SK-N-MC (cell line): ENCODE results near the gene CETP.
"Not testable (repeated sequence)": the region's sequence is repeated elsewhere in the genome, so short reads cannot be mapped to it uniquely, and the experiment has no call there.

Experiments used
- DNase-seq: peaks from one replicate; pipeline ENCODE4 v3.0.0-alpha.2; 2011; ENCODE audit warnings: low read depth, low spot score
- H3K27ac ChIP-seq: fragments of 200-600 bp; sonication (generic); 2 replicates; pipeline ENCODE4 v1.5.1; 2016; ENCODE audit warnings: mixed run types
- H3K36me3 ChIP-seq: fragments of 200-600 bp; sonication (generic); 2 replicates; pipeline ENCODE4 v1.6.1; 2017; ENCODE audit warnings: antibody characterized with exemption, low read length, mixed read lengths; ENCODE audit not compliant: insufficient read depth
- H3K4me3 ChIP-seq: fragments of 200-600 bp; sonication (generic); 2 replicates; pipeline ENCODE4 v1.5.1; 2016
- H3K9ac ChIP-seq: fragments of 200-600 bp; sonication (generic); 2 replicates; pipeline ENCODE4 v1.8.0; 2017; ENCODE audit warnings: mixed run types, mixed read lengths; ENCODE audit not compliant: insufficient read length
- H3K9me3 ChIP-seq: fragments of 200-600 bp; sonication (generic); 2 replicates; pipeline ENCODE4 v1.6.1; 2017; ENCODE audit warnings: low read depth, mild to moderate bottlenecking, antibody characterized with exemption, low read length, moderate library complexity, mixed read lengths
- EZH2 ChIP-seq: fragments of 200-600 bp; sonication (generic); IDR thresholded peaks from one replicate; pipeline ENCODE4 v1.6.1; 2017; ENCODE audit warnings: antibody characterized with exemption
- FOXP2 ChIP-seq: optimal IDR thresholded peaks from 2 replicates; pipeline ENCODE3; 2011; ENCODE audit warnings: mild to moderate bottlenecking, moderate library complexity; ENCODE audit not compliant: insufficient read depth; ENCODE audit errors: extremely low read length, control extremely low read depth
- POLR2AphosphoS5 ChIP-seq: IDR thresholded peaks from 2 replicates; pipeline ENCODE4 v1.6.1; 2012; ENCODE audit warnings: mild to moderate bottlenecking, low read depth, low read length, borderline replicate concordance

Gene CETP

DNA sequence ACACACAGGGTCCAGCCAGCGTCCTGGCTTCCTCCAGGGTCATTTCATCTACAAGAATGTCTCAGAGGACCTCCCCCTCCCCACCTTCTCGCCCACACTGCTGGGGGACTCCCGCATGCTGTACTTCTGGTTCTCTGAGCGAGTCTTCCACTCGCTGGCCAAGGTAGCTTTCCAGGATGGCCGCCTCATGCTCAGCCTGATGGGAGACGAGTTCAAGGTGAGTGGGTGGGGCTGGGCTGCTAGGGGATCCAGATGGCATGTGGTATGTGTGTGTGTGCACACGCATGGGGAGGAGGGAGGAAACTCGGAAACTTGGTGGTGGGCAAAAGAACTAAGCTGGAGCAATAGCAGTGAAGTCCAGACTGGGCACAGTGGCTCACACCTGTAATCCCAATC is 11.5 kb downstream of the CETP start:
- no peak overlapping the region for H3K9ac ChIP-seq
- DNase-seq = no peak
- TF ChIP-seq POLR2AphosphoS5 = no peak
- TF ChIP-seq EZH2 = no peak
- TF ChIP-seq FOXP2 = no peak
- no peaks in the 10 kb centered on the region for H3K36me3 ChIP-seq
- no peaks in the 10 kb centered on the region for H3K9me3 ChIP-seq
- no peak overlapping the region for H3K27ac ChIP-seq
- H3K4me3 ChIP-seq = no peak overlapping the region

DNA sequence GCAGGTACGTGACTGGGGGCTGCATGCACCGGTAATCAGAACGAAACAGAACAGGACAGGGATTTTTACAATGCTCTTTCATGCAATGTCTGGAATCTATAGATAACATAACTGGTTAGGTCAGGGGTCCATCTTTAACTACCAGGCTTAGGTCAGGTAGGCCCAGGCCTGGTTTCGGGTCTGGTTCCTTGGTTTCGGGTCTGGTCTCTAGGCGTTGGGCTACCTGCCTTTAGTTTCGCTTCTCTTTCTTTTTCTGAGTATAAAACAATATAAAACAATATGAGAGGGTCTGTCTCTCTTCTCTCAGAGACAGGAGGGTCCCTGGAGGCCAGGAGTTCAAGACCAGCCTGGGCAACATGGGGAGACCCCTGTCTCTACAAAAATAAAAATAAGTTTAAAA is 12.1 kb downstream of the CETP start:
- not testable (repeated sequence) for H3K9me3 ChIP-seq, H3K9ac ChIP-seq, H3K27ac ChIP-seq, H3K4me3 ChIP-seq, DNase-seq, H3K36me3 ChIP-seq

DNA sequence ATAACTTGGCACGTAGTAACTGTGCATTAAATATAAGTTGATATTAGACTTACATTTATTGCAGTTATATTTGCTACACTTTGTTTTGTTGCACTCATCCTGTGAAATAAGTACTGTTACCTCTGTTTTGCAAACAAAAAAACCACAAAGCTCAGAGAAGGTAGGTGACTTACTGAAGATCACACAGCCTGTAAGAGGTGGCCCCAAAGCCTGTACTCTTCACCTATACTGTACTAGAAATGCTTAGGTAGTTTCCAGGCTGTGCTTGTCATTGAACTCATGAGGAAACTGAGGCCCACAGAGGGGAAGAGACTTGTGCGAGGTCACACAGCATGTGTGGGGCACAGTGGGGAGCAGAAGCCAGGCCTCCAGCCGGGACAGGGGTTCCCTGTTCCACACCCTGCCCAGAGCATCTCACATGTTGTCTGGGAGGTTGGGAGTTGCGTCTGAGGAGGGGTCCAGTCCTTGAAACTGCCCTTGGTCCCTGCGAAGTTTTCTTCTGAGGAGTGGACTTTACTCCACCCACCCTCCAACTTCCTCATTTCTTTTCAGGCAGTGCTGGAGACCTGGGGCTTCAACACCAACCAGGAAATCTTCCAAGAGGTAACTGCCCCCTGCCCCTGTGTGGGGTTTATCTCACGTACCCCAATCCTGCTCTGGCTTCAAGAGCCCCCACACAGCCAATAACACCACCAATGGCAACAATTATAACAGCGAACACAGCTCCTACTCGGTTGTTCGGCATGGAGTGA is 13.0 kb downstream of the CETP start:
- H3K36me3 ChIP-seq = no peaks in the 10 kb centered on the region
- no peak overlapping the region for H3K4me3 ChIP-seq
- H3K9ac ChIP-seq = no peak overlapping the region
- DNase-seq = no peak
- no peak for TF ChIP-seq FOXP2
- TF ChIP-seq EZH2 = no peak
- TF ChIP-seq POLR2AphosphoS5 = no peak
- no peaks in the 10 kb centered on the region for H3K9me3 ChIP-seq
- no peak overlapping the region for H3K27ac ChIP-seq

DNA sequence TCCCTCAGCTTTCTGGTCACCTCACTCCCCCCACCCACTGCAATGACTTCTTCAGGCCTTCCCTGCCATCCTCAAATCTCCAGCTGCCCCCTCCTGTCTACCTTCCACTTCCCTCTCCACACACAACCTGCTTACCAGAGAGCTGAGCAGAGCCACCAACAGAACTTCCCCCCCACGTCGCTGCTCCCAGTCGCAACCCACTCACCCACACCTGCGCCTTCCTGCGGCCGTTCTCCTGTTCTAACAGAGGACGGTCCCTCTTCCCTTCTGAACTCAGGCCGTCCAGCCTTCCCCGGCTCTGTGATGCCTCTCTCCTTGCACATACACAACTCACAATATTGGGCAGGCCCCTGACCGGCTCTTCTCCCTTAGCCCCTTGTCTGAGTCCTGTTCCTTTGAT is 14.0 kb downstream of the CETP start:
- Histone ChIP-seq H3K36me3 (no peaks in the 10 kb centered on the region), H3K27ac (no peak overlapping the region)
- TF ChIP-seq FOXP2 = no peak
- TF ChIP-seq EZH2 = no peak
- no peak for TF ChIP-seq POLR2AphosphoS5

DNA sequence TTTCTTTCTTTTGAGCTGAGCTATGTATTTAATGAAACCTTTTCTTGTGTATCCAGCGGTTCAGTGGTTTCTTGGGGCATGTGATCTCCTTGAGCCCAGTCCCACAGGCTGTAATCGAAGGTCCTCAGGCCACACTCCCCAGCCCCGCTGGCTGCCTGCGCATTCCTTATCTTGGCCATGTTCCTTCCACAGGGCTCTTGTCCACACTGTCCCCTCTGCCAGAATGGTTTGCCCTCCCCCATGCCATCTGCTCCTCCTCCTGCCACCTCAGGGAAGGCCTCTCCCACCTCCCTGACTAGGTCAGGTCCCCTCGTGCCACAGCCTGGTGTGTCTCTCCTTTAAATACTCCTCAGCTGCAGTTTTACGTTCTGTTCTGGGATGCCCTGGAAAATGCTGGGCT is 15.5 kb downstream of the CETP start:
- Histone ChIP-seq H3K36me3 (no peaks in the 10 kb centered on the region), H3K27ac (no peak overlapping the region), H3K9ac (no peak overlapping the region), H3K4me3 (no peak overlapping the region), H3K9me3 (no peaks in the 10 kb centered on the region)
- TF ChIP-seq EZH2 (no peak), POLR2AphosphoS5 (no peak), FOXP2 (no peak)
- DNase-seq = no peak

More for the DNA sequence above, 14.0 kb downstream of the CETP start:
- Histone ChIP-seq H3K9me3 (no peaks in the 10 kb centered on the region), H3K4me3 (no peak overlapping the region), H3K9ac (no peak overlapping the region)
- no peak for DNase-seq

DNA sequence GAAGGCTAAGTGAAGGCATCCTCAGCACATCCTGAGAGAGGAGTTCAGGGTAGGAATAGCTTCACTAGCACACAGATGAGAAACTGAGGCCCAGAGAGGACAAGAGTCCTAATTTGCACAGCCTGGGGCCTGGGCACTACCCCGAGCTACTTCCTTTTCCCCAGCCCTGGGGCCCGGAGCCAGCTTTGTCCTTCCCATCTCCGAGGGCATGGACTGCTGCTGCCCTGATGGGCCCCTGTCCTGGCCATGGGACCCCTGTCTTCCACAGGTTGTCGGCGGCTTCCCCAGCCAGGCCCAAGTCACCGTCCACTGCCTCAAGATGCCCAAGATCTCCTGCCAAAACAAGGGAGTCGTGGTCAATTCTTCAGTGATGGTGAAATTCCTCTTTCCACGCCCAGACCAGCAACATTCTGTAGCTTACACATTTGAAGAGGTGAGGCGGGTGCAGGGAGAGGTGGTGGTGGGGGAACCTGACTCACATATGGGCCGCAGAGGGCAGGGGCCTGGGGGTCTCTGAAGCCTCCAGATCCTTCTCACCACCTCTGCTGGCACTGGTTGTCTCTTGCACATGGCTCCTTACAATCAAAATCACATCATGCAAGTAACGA is 16.2 kb downstream of the CETP start:
- no peak overlapping the region for H3K4me3 ChIP-seq
- no peak for DNase-seq
- H3K9ac ChIP-seq = no peak overlapping the region
- no peaks in the 10 kb centered on the region for H3K9me3 ChIP-seq
- H3K27ac ChIP-seq = no peak overlapping the region
- no peak for TF ChIP-seq EZH2
- TF ChIP-seq FOXP2 = no peak
- no peak for TF ChIP-seq POLR2AphosphoS5
- no peaks in the 10 kb centered on the region for H3K36me3 ChIP-seq

DNA sequence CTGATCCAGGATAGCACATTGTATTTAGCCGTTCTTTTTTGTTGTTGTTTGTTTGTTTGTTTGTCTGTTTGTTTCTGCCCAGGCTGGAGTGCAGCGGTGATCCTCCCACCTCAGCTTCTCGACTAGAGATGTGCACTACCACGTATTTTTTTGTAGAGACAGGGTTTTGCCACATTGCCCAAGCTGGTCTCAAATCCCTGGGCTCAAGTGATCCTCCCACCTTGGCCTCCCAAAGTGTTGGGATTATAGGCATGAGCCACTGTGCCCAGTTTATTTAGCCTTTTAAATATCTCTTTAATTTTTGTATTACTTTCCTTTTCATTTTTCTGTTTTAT is 18.4 kb downstream of the CETP start:
- TF ChIP-seq EZH2 = no peak
- TF ChIP-seq POLR2AphosphoS5 = no peak
- no peak for TF ChIP-seq FOXP2
- H3K27ac ChIP-seq = no peak overlapping the region
- H3K36me3 ChIP-seq = no peaks in the 10 kb centered on the region
- H3K4me3 ChIP-seq = no peak overlapping the region
- no peak overlapping the region for H3K9ac ChIP-seq
- no peaks in the 10 kb centered on the region for H3K9me3 ChIP-seq
- DNase-seq = no peak

DNA sequence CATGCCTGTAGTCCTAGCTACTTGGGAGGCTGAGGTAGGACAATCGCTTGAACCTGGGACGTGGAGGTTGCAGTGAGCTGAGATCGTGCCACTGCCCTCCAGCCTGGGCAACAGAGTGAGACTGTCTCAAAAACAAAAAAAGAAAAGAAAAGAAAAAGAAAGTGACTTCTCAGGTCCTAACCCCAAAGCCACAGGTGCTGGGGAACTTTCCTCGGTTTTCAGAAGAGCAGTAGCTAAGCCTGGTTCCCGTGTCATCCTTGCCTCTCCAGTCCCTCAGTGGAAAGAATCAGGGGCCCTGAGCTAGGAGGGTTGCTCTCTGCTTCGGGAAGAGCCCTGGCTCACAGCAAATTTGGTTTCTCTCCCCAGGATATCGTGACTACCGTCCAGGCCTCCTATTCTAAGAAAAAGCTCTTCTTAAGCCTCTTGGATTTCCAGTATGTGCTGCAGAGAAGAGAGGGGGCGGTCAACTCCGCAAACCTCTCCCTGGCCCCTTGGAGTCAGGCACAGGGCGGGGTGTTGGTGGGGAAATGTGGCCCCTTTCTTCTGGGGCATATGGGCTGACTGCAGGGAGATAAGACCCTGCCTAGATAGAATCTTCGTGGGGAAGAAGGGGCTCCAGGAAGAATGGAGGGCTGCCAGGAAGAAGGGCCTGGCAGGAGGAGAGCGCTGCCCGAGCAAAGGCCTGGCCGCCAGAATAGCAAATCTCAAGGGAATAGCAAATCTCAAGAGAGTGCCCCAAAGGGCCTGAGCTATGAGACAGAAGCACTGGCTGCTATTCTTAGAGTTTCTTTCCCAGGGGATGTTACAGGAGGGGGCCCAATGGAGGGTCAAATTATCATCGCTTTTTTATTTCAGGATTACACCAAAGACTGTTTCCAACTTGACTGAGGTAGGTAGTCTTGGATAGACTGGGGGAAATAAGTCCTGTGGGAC is 19.3 kb downstream of the CETP start:
- no peak for DNase-seq
- no peak overlapping the region for H3K9ac ChIP-seq

More for the DNA sequence above, 19.3 kb downstream of the CETP start:
- Histone ChIP-seq H3K9me3 (no peaks in the 10 kb centered on the region), H3K36me3 (no peaks in the 10 kb centered on the region), H3K4me3 (no peak overlapping the region), H3K27ac (no peak overlapping the region)
- TF ChIP-seq POLR2AphosphoS5 (no peak), FOXP2 (no peak)
